H1 (cell line): ENCODE results near the gene COL19A1. TPM values are rescaled to one million over a fixed set of nuclear protein-coding genes. Genes with fewer than 3 reads are reported as not detected.

Experiments
- CTCF ChIA-PET: fragments of 300-600 bp; sonication (Branson Sonifier 250); formaldehyde crosslinking; loops from one replicate; lab custom pipeline; 2021; ENCODE audit not compliant: partially characterized antibody; lab: Charles Lee
- POLR2A ChIA-PET: fragments of 300-600 bp; sonication (Branson Sonifier 250); formaldehyde crosslinking; loops from one replicate; lab custom pipeline; 2021; ENCODE audit warnings: inconsistent platforms; ENCODE audit not compliant: partially characterized antibody; lab: Charles Lee
- DNase-seq, 2 experiments: peaks; one replicate each; pipeline versions ENCODE4 v3.0.0 to v3.0.0-alpha.2; 2010 to 2022; ENCODE audit warnings: low spot score in 2 of 2, low read depth in 1 of 2, mixed read lengths in 1 of 2
- FAIRE-seq: peaks from 2 replicates; lab custom pipeline; 2011; peaks lifted over from hg19 to GRCh38; lab: Jason Lieb, UNC
- H2AFZ ChIP-seq: 2 replicates; pipeline ENCODE4 v1.8.1; 2012; ENCODE audit warnings: low read length, inconsistent platforms
- H2AK5ac ChIP-seq: 2 replicates; pipeline ENCODE4 v1.6.1; 2013; ENCODE audit warnings: low read depth, low read length
- H2BK120ac ChIP-seq: replicated peaks from 2 replicates; pipeline ENCODE3; 2013; ENCODE audit warnings: low read depth, low read length, inconsistent platforms
- H2BK12ac ChIP-seq: 2 replicates; pipeline ENCODE4 v1.6.1; 2013; ENCODE audit warnings: low read depth, low read length
- H2BK15ac ChIP-seq: 2 replicates; pipeline ENCODE4 v1.6.1; 2013; ENCODE audit warnings: low read length
- H2BK20ac ChIP-seq: 2 replicates; pipeline ENCODE4 v1.6.1; 2013; ENCODE audit warnings: low read length
- H2BK5ac ChIP-seq: 2 replicates; pipeline ENCODE4 v1.6.1; 2013; ENCODE audit warnings: low read depth, low read length
- H3K14ac ChIP-seq: 2 replicates; pipeline ENCODE4 v1.6.1; 2013; ENCODE audit warnings: inconsistent platforms; ENCODE audit not compliant: insufficient read length
- H3K18ac ChIP-seq: 2 replicates; pipeline ENCODE4 v1.6.1; 2013; ENCODE audit warnings: low read length; ENCODE audit errors: extremely low read depth
- H3K23ac ChIP-seq: 2 replicates; pipeline ENCODE4 v1.6.1; 2013; ENCODE audit warnings: inconsistent platforms; ENCODE audit not compliant: insufficient read length
- H3K23me2 ChIP-seq: 2 replicates; pipeline ENCODE4 v1.6.1; 2013; ENCODE audit warnings: low read depth, low read length
- H3K27ac ChIP-seq: 2 replicates; pipeline ENCODE4 v1.6.1; 2011; ENCODE audit warnings: low read depth, low read length, inconsistent platforms
- H3K27me3 ChIP-seq, 4 experiments: replicated peaks in 1 of 4; 1 replicate in 1 of 4; 2 replicates in 3 of 4; pipeline versions ENCODE4 v1.6.1 to v1.8.1; 2011 to 2013; ENCODE audit warnings: low read length in 3 of 4, mild to moderate bottlenecking in 3 of 4, inconsistent platforms in 2 of 4, mixed read lengths in 2 of 4, moderate library complexity in 1 of 4; ENCODE audit not compliant: control insufficient read depth in 3 of 4, insufficient read depth in 3 of 4; ENCODE audit errors: extremely low read depth in 1 of 4
- H3K36me3 ChIP-seq, 4 experiments: 2 replicates each; pipeline versions ENCODE4 v1.6.1 to v1.8.1; 2011 to 2013; ENCODE audit warnings: mild to moderate bottlenecking in 4 of 4, low read length in 3 of 4, moderate library complexity in 2 of 4, control low read depth in 1 of 4, inconsistent platforms in 1 of 4; ENCODE audit not compliant: insufficient read depth in 4 of 4, control insufficient read depth in 2 of 4
- H3K4ac ChIP-seq: replicated peaks from 2 replicates; pipeline ENCODE3; 2013; ENCODE audit warnings: low read length, low read depth, mixed read lengths, inconsistent platforms; ENCODE audit not compliant: insufficient read length
- H3K4me1 ChIP-seq, 4 experiments: replicated peaks in 1 of 4; 1 replicate in 1 of 4; 2 replicates in 3 of 4; pipeline versions ENCODE4 v1.6.1 to v1.8.1; 2011 to 2013; ENCODE audit warnings: low read length in 3 of 4, inconsistent platforms in 2 of 4, mixed read lengths in 1 of 4; ENCODE audit not compliant: insufficient read depth in 4 of 4, control insufficient read depth in 3 of 4
- H3K4me2 ChIP-seq, 2 experiments: 2 replicates each; pipeline versions ENCODE4 v1.6.1 to v1.8.1; 2011 to 2013; ENCODE audit warnings: low read depth in 2 of 2, low read length in 2 of 2, control low read depth in 1 of 2, inconsistent platforms in 1 of 2, mild to moderate bottlenecking in 1 of 2; ENCODE audit not compliant: insufficient read depth in 1 of 2
- H3K4me3 ChIP-seq, 4 experiments: fragments of 200-600, 300-600 bp in 1 of 4; sonication (generic), shearing (Covaris generic), sonication (Bioruptor Twin) in 1 of 4; 2 replicates each; pipeline versions ENCODE4 v1.5.1 to v1.8.1; 2011 to 2016; ENCODE audit warnings: low read length in 4 of 4, low read depth in 3 of 4, control low read depth in 2 of 4, inconsistent platforms in 2 of 4, mild to moderate bottlenecking in 2 of 4, mixed read lengths in 1 of 4, moderate library complexity in 1 of 4; ENCODE audit not compliant: insufficient read depth in 2 of 4; ENCODE audit errors: extremely low read depth in 1 of 4
- H3K56ac ChIP-seq: replicated peaks from 2 replicates; pipeline ENCODE3; 2013; ENCODE audit warnings: low read depth, mild to moderate bottlenecking, mixed read lengths, low read length, inconsistent platforms; ENCODE audit not compliant: insufficient read length
- H3K79me1 ChIP-seq: 2 replicates; pipeline ENCODE4 v1.6.1; 2013; ENCODE audit warnings: low read depth, low read length, control low read depth
- H3K79me2 ChIP-seq, 2 experiments: 2 replicates each; pipeline versions ENCODE4 v1.6.1 to v1.8.1; 2012 to 2013; ENCODE audit warnings: low read length in 2 of 2, mild to moderate bottlenecking in 2 of 2, inconsistent platforms in 1 of 2; ENCODE audit not compliant: insufficient read depth in 2 of 2, control insufficient read depth in 1 of 2
- H3K9ac ChIP-seq, 4 experiments: replicated peaks in 1 of 4; 1 replicate in 1 of 4; 2 replicates in 3 of 4; pipeline versions ENCODE4 v1.6.1 to v1.8.1; 2011 to 2013; ENCODE audit warnings: low read depth in 3 of 4, low read length in 3 of 4, control low read depth in 2 of 4, mild to moderate bottlenecking in 2 of 4, moderate library complexity in 2 of 4, inconsistent platforms in 1 of 4; ENCODE audit errors: extremely low read depth in 1 of 4
- H3K9me3 ChIP-seq, 2 experiments: 2 replicates each; pipeline versions ENCODE4 v1.6.1 to v1.8.1; 2012 to 2013; ENCODE audit warnings: mild to moderate bottlenecking in 2 of 2, moderate library complexity in 2 of 2, control low read depth in 1 of 2, inconsistent platforms in 1 of 2, low read depth in 1 of 2, low read length in 1 of 2, mixed read lengths in 1 of 2; ENCODE audit not compliant: insufficient read depth in 2 of 2
- H4K20me1 ChIP-seq, 2 experiments: replicated peaks in 1 of 2; 2 replicates each; pipeline versions ENCODE3 to v1.8.1; 2011 to 2013; ENCODE audit warnings: inconsistent platforms in 2 of 2, low read length in 2 of 2, mild to moderate bottlenecking in 1 of 2; ENCODE audit not compliant: insufficient read depth in 2 of 2, control insufficient read depth in 1 of 2
- H4K5ac ChIP-seq: 2 replicates; pipeline ENCODE4 v1.6.1; 2013; ENCODE audit warnings: low read length, low read depth, mixed read lengths, inconsistent platforms; ENCODE audit not compliant: insufficient read length
- H4K8ac ChIP-seq: 2 replicates; pipeline ENCODE4 v1.8.0; 2013; ENCODE audit warnings: mild to moderate bottlenecking, moderate library complexity, low read length, inconsistent platforms; ENCODE audit not compliant: insufficient read depth; ENCODE audit errors: extremely low read depth
- H4K91ac ChIP-seq: replicated peaks from 2 replicates; pipeline ENCODE3; 2013; ENCODE audit warnings: low read length, mixed read lengths, inconsistent platforms; ENCODE audit not compliant: insufficient read length
- BCL11A ChIP-seq, 2 experiments: IDR thresholded peaks; one replicate each; pipeline ENCODE4 v1.6.1; 2011; ENCODE audit warnings: low read depth in 2 of 2, low read length in 2 of 2, mild to moderate bottlenecking in 2 of 2
- CHD1 ChIP-seq: IDR thresholded peaks from 2 replicates; pipeline ENCODE4 v1.6.1; 2012; ENCODE audit warnings: low read depth, low read length, improper control_type of control experiment
- EGR1 ChIP-seq: IDR thresholded peaks from 2 replicates; pipeline ENCODE4 v1.6.1; 2011; ENCODE audit warnings: low read depth, low read length, borderline replicate concordance
- EZH2 ChIP-seq: fragments of 200-600 bp; sonication (generic); IDR thresholded peaks from 2 replicates; pipeline ENCODE4 v1.7.1; 2012; ENCODE audit warnings: low read depth, mild to moderate bottlenecking, moderate library complexity, low read length, inconsistent platforms; ENCODE audit not compliant: severe bottlenecking
- GABPA ChIP-seq: IDR thresholded peaks from 2 replicates; pipeline ENCODE4 v1.6.1; 2011; ENCODE audit warnings: mild to moderate bottlenecking, low read length, moderate library complexity, borderline replicate concordance; ENCODE audit not compliant: insufficient read depth
- JUND ChIP-seq: IDR thresholded peaks from 2 replicates; pipeline ENCODE4 v1.6.1; 2011; ENCODE audit warnings: mild to moderate bottlenecking, improper control_type of control experiment, low read length
- NRF1 ChIP-seq: IDR thresholded peaks from 2 replicates; pipeline ENCODE4 v1.6.1; 2011; ENCODE audit warnings: mild to moderate bottlenecking, low read depth, low read length, improper control_type of control experiment
- RFX5 ChIP-seq: IDR thresholded peaks from 2 replicates; pipeline ENCODE4 v1.6.1; 2011; ENCODE audit warnings: low read depth, low read length, improper control_type of control experiment, borderline replicate concordance
- SIX5 ChIP-seq: IDR thresholded peaks from 2 replicates; pipeline ENCODE4 v1.6.1; 2011; ENCODE audit warnings: mild to moderate bottlenecking, low read depth, low read length
- WGBS, 2 experiments: shearing (Covaris generic) in 1 of 2; methylation state at CpG; one replicate each; pipeline versions ENCODE4 v1.1.6 to v1.1.7; 2013 to 2015; ENCODE audit warnings: low lambda C conversion rate in 2 of 2, mixed read lengths in 2 of 2, inconsistent platforms in 1 of 2, low coverage in 1 of 2, missing lambda C conversion rate in 1 of 2; ENCODE audit not compliant: insufficient replicate concordance in 2 of 2, insufficient coverage in 1 of 2, insufficient read length in 1 of 2; ENCODE audit errors: extremely low coverage in 1 of 2, missing lambda C conversion rate in 1 of 2; 5-methylcytosine and 5-hydroxymethylcytosine counted together
- polyA plus RNA-seq, 7 experiments: library from polyadenylated mRNA; depleted of rRNA in 3 of 7; stranded (reverse) in 5 of 7; unstranded in 2 of 7; fragments of >200 nt in 5 of 7; fragments of 200-250 nt in 2 of 7; gene quantifications; 1 replicate in 5 of 7; 2 replicates in 1 of 7; 4 replicates in 1 of 7; pipeline versions ENCODE4 v1.2.1 to v1.2.3, GENCODE V29; 2011 to 2013; ENCODE audit warnings: missing spikeins in 2 of 7, mixed read lengths in 2 of 7
- total RNA-seq: library from RNA; stranded (reverse); fragmentation: NEBNext Ultra II Directional; extraction: Animal tissue kit (Norgen Biotek cat#: 25700); gene quantifications from 2 replicates; pipeline ENCODE4 v1.2.1, GENCODE V29; 2021
- TF ChIP-seq, protein P1 (sequence below), 3 experiments: IDR thresholded peaks; 1 replicate in 2 of 3; 2 replicates in 1 of 3; pipeline versions ENCODE4 v1.5.1 to v1.6.1; 2011; ENCODE audit warnings: low read length in 3 of 3, mild to moderate bottlenecking in 3 of 3, inconsistent platforms in 2 of 3, low read depth in 1 of 3, moderate library complexity in 1 of 3; ENCODE audit not compliant: insufficient read depth in 1 of 3; ENCODE audit errors: control extremely low read depth in 1 of 3

Gene COL19A1
- total and polyA plus RNA-seq, 2 of the 8 experiments (the other 6 are each of a cell fraction or from before 2014, with no cell fraction given), result not detected

DNA sequence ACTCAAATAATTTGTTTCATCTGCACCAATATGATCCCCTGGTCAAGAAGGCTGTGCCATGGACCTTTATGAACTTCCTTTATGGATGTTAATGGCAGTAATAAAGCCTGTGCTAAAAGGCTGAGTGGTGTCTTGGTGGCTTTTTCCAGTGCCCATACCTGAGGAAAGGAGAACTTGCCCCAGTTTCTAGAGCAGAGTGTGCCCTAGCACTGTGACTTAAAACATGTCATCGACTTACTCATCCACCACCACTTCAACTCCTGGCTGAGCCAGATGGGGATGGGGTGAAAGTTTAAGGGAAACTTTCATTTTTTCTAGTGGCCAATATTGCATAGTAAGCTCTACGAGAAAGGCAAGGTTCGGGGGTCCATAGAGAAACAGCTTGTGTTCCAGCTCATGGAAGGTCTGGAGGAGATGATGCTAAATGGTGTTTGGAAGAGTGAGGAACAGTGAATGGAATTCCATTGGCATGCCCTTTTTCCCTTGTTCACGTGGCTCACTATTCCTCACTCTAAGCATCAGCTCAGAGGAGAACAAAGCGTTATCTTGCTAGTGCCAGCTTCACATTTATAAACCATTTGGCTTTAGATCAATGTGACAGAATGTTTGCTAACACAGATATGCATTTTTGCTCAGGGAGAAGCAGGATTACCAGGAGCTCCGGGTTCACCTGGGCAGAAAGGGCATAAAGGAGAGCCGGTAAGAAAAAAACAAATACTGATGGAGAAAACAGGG, 71.2 kb downstream of the COL19A1 start:
- no peak overlapping the region for H2BK15ac ChIP-seq
- CTCF ChIA-PET, result interaction anchor here (1.0 kb wide), 1 partner anchor 141 kb away, joined by 3 read pairs; no protein-coding TSS in a partner anchor
- WGBS, 2 experiments, result 93% methylated on average over 7 of the region's 7 CpGs; no CpG with 5 or more reads in 1 of the 2 experiments
- no peak for TF ChIP-seq BCL11A (IDR thresholded peaks at IDR 0.05; ENCODE audit: low read depth in 2 of 2, low read length in 2 of 2)
- TF ChIP-seq SIX5, result no peak
- TF ChIP-seq NRF1, result no peak
- TF ChIP-seq, protein P1, sequence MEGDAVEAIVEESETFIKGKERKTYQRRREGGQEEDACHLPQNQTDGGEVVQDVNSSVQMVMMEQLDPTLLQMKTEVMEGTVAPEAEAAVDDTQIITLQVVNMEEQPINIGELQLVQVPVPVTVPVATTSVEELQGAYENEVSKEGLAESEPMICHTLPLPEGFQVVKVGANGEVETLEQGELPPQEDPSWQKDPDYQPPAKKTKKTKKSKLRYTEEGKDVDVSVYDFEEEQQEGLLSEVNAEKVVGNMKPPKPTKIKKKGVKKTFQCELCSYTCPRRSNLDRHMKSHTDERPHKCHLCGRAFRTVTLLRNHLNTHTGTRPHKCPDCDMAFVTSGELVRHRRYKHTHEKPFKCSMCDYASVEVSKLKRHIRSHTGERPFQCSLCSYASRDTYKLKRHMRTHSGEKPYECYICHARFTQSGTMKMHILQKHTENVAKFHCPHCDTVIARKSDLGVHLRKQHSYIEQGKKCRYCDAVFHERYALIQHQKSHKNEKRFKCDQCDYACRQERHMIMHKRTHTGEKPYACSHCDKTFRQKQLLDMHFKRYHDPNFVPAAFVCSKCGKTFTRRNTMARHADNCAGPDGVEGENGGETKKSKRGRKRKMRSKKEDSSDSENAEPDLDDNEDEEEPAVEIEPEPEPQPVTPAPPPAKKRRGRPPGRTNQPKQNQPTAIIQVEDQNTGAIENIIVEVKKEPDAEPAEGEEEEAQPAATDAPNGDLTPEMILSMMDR (IDR thresholded peaks at IDR 0.05; ENCODE audit: control extremely low read depth in 1 of 3, insufficient read depth in 1 of 3, low read depth in 1 of 3, low read length in 3 of 3), result no peak
- TF ChIP-seq EGR1, result no peak
- TF ChIP-seq GABPA, result no peak
- TF ChIP-seq RFX5, result no peak
- no peak for TF ChIP-seq EZH2
- no peak for TF ChIP-seq CHD1
- TF ChIP-seq JUND, result no peak

More for the DNA sequence above, 71.2 kb downstream of the COL19A1 start:
- no peak overlapping the region for H3K27ac ChIP-seq
- no peak overlapping the region for H2BK5ac ChIP-seq
- no peaks in the 10 kb centered on the region for H3K79me2 ChIP-seq
- no peaks in the 10 kb centered on the region for H3K36me3 ChIP-seq
- no peaks in the 10 kb centered on the region for H3K4me1 ChIP-seq
- no peak overlapping the region for H3K4me2 ChIP-seq
- FAIRE-seq (no peak), DNase-seq (no peak)
- H2BK20ac ChIP-seq, result no peak overlapping the region
- POLR2A ChIA-PET, result no interaction called here
- no peak overlapping the region for H3K4ac ChIP-seq
- H3K9ac ChIP-seq, result no peak overlapping the region
- H4K91ac ChIP-seq, result no peak overlapping the region
- no peak overlapping the region for H2BK120ac ChIP-seq
- no peak overlapping the region for H3K18ac ChIP-seq
- H3K23me2 ChIP-seq, result no peaks in the 10 kb centered on the region
- H2AFZ ChIP-seq, result no peak overlapping the region
- no peak overlapping the region for H2AK5ac ChIP-seq
- H3K56ac ChIP-seq, result no peak overlapping the region
- H3K79me1 ChIP-seq, result no peaks in the 10 kb centered on the region
- no peaks in the 10 kb centered on the region for H3K27me3 ChIP-seq
- no peak overlapping the region for H4K8ac ChIP-seq
- no peaks in the 10 kb centered on the region for H4K20me1 ChIP-seq
- no peaks in the 10 kb centered on the region for H3K9me3 ChIP-seq
- no peak overlapping the region for H2BK12ac ChIP-seq
- no peak overlapping the region for H3K23ac ChIP-seq
- no peak overlapping the region for H3K14ac ChIP-seq
- H4K5ac ChIP-seq, result no peak overlapping the region
- no peak overlapping the region for H3K4me3 ChIP-seq
